Frontal cortex (tissue), 4 donors: ENCODE measurements around the gene KRT17. TPM values are rescaled to one million over a fixed set of nuclear protein-coding genes. Genes with fewer than 3 reads are reported as not detected.
A peak's percentile ranks its signal among the peaks of the same experiment; 100 is the strongest.

Experiments
- DNase-seq, 2 donors: peaks; one replicate each; pipeline ENCODE4 v3.0.0; 2012; ENCODE audit warnings: low spot score in 2 of 2
- FAIRE-seq: peaks from 2 replicates; lab custom pipeline; 2012; peaks lifted over from hg19 to GRCh38; lab: Jason Lieb, UNC
- total RNA-seq: library from RNA; depleted of rRNA; stranded (reverse); fragments of >200 nt; gene quantifications from one replicate; pipeline ENCODE4 v1.2.3, GENCODE V29; 2014
- donor health status: control.
- donor health status: control.
- donor health status: control.

KRT17 gene
- total RNA-seq, result under 0.01 TPM

- FAIRE-seq (no peak), DNase-seq (no peak)
Measured at GRCh38 chr17:41624208-41625101, at the start of gene KRT17. TSS of gene KRT17 (minus strand) at chr17:41624575. CDS start at chr17:41624509, 66 bp downstream.

- no peak for FAIRE-seq
- DNase-seq, result no peak
Measured at GRCh38 chr17:41672153-41672552, 47.8 kb upstream of the KRT17 start.

- no peak for FAIRE-seq
- DNase-seq, result peak in 1 of 2 donors; percentile 2
Measured at GRCh38 chr17:41667280-41668041, 43.1 kb upstream of the KRT17 start.

GRCh38 chr17:41666708-41667279 lies 42.4 kb upstream of the KRT17 start:
- FAIRE-seq (no peak), DNase-seq (peak; percentile 81 to 88)

- no peak for FAIRE-seq
- DNase-seq, result no peak
Measured at GRCh38 chr17:41666237-41666641, 41.9 kb upstream of the KRT17 start.

GRCh38 chr17:41665566-41666236 lies 41.3 kb upstream of the KRT17 start:
- FAIRE-seq (no peak), DNase-seq (peak; percentile 86 to 91)

- no peak for FAIRE-seq
Measured at GRCh38 chr17:41664587-41665565, 40.5 kb upstream of the KRT17 start.

GRCh38 chr17:41664172-41664457 lies 39.7 kb upstream of the KRT17 start:
- FAIRE-seq, result no peak

More at GRCh38 chr17:41664587-41665565, 40.5 kb upstream of the KRT17 start:
- peak in 1 of 2 donors; percentile 22 for DNase-seq

GRCh38 chr17:41663451-41664171 lies 39.2 kb upstream of the KRT17 start:
- DNase-seq (peak in 1 of 2 donors; percentile 12), FAIRE-seq (no peak)

More at GRCh38 chr17:41664172-41664457, 39.7 kb upstream of the KRT17 start:
- peak in 1 of 2 donors; percentile 13 for DNase-seq

GRCh38 chr17:41660221-41660711 lies 35.9 kb upstream of the KRT17 start:
- DNase-seq (peak in 1 of 2 donors; percentile 1), FAIRE-seq (no peak)

- FAIRE-seq, result no peak
- DNase-seq, result peak in 1 of 2 donors; percentile 7
Measured at GRCh38 chr17:41659427-41660212, 35.2 kb upstream of the KRT17 start.

- DNase-seq, result peak in 1 of 2 donors; percentile 0
- no peak for FAIRE-seq
Measured at GRCh38 chr17:41658846-41659245, 34.5 kb upstream of the KRT17 start.

GRCh38 chr17:41657936-41658335 lies 33.6 kb upstream of the KRT17 start:
- FAIRE-seq, result no peak
- DNase-seq, result no peak

GRCh38 chr17:41657176-41657754 lies 32.9 kb upstream of the KRT17 start:
- FAIRE-seq (no peak), DNase-seq (no peak)

GRCh38 chr17:41656249-41657023 lies 32.1 kb upstream of the KRT17 start:
- FAIRE-seq (no peak), DNase-seq (no peak)

- FAIRE-seq (no peak), DNase-seq (no peak)
Measured at GRCh38 chr17:41655611-41656111, 31.3 kb upstream of the KRT17 start.
